GM23248 (cell line): ENCODE measurements around the gene COX17.

Source experiments
- EZH2 ChIP-seq: fragments of 200-600 bp; sonication (generic); IDR thresholded peaks from 2 replicates; pipeline ENCODE4 v1.6.1; 2018; ENCODE audit warnings: antibody characterized with exemption, mild to moderate bottlenecking; ENCODE audit not compliant: insufficient read depth, poor library complexity, severe bottlenecking
- EZH2phosphoT487 ChIP-seq: fragments of 200-600 bp; sonication (generic); IDR thresholded peaks from 2 replicates; pipeline ENCODE4 v1.6.1; 2018; ENCODE audit warnings: antibody characterized with exemption, moderate library complexity, mild to moderate bottlenecking, low read depth; ENCODE audit not compliant: insufficient read depth

- no peak for TF ChIP-seq EZH2
- TF ChIP-seq EZH2phosphoT487: no peak
Observed at GRCh38 chr3:119664370-119664769, 12.8 kb downstream of the COX17 start.
